Prostate gland (tissue), 2 donors: ENCODE data around the gene PAH. TPM values are rescaled to one million over a fixed set of nuclear protein-coding genes. Genes with fewer than 3 reads are reported as not detected.

ENCODE experiments used
- DNase-seq: peaks from one replicate; pipeline ENCODE4 v3.0.0-alpha.2; 2019; ENCODE audit warnings: low spot score
- H3K27ac ChIP-seq, 2 donors: fragments of 200-600 bp; sonication (generic); 2 replicates each; pipeline ENCODE4 v1.5.1; 2017 to 2019
- H3K27me3 ChIP-seq: fragments of 200-600 bp; sonication (generic); replicated peaks from 2 replicates; pipeline ENCODE4 v1.5.1; 2019; ENCODE audit not compliant: insufficient read depth
- H3K36me3 ChIP-seq, 2 donors: fragments of 200-600 bp; sonication (generic); 1 replicate in 1 of 2; 2 replicates in 1 of 2; pipeline versions ENCODE4 v1.5.1 to v1.8.1; 2017 to 2019
- H3K4me1 ChIP-seq: fragments of 200-600 bp; sonication (generic); replicated peaks from 2 replicates; pipeline ENCODE4 v1.5.1; 2019
- H3K4me3 ChIP-seq, 2 donors: fragments of 200-600 bp; sonication (generic); 2 replicates each; pipeline ENCODE4 v1.5.1; 2017 to 2019
- H3K9me3 ChIP-seq: fragments of 200-600 bp; sonication (generic); 2 replicates; pipeline ENCODE4 v1.5.1; 2017
- POLR2A ChIP-seq: fragments of 450-650 bp; IDR thresholded peaks from one replicate; pipeline ENCODE4 v1.6.1; 2016; ENCODE audit warnings: antibody characterized with exemption, mild to moderate bottlenecking
- POLR2AphosphoS5 ChIP-seq: sonication (generic); formaldehyde crosslinking; IDR thresholded peaks from one replicate; pipeline ENCODE4 v1.6.1; 2017; ENCODE audit warnings: antibody characterized with exemption
- WGBS: methylation state at CpG from one replicate; pipeline ENCODE4 v1.1.5; 2018; 5-methylcytosine and 5-hydroxymethylcytosine counted together
- intact Hi-C: fragments of 100-400 bp; cut with DNase I; formaldehyde crosslinking; loops from one replicate; pipeline ENCODE4 v1.14.2; 2022
- total RNA-seq, 2 donors: library from RNA; depleted of rRNA; stranded (reverse); fragments of >200 nt; gene quantifications; one replicate each; pipeline ENCODE4 v1.1.0, GENCODE V29; 2016
- TF ChIP-seq, protein P1 (sequence below), 4 experiments: fragments of 200-600 bp in 2 of 4; fragments of 450-650 bp in 2 of 4; sonication (generic) in 2 of 4; IDR thresholded peaks; 1 replicate in 3 of 4; 2 replicates in 1 of 4; pipeline ENCODE4 v1.5.1; 2016 to 2019; ENCODE audit warnings: antibody characterized with exemption in 4 of 4, mild to moderate bottlenecking in 2 of 4, moderate library complexity in 2 of 4

The PAH gene
- total RNA-seq, 2 donors from 2014 or later, result 0.36 to 4.1 TPM

GRCh38 chr12:102888511-102888910 is 28.5 kb downstream of the PAH start:
- 0% methylated on average over 1 of the region's 1 CpG for WGBS
- Histone ChIP-seq H3K27me3 (peaks cover 3% of the 10 kb centered on the region), H3K9me3 (no peaks in the 10 kb centered on the region), H3K4me1 (no peaks in the 10 kb centered on the region), H3K36me3 (no peaks in the 10 kb centered on the region), H3K4me3 (no peak overlapping the region), H3K27ac (no peak overlapping the region)
- no peak for DNase-seq
- intact Hi-C loops, result no loop called here
- TF ChIP-seq POLR2AphosphoS5, result no peak
- TF ChIP-seq POLR2A, result no peak

DNA sequence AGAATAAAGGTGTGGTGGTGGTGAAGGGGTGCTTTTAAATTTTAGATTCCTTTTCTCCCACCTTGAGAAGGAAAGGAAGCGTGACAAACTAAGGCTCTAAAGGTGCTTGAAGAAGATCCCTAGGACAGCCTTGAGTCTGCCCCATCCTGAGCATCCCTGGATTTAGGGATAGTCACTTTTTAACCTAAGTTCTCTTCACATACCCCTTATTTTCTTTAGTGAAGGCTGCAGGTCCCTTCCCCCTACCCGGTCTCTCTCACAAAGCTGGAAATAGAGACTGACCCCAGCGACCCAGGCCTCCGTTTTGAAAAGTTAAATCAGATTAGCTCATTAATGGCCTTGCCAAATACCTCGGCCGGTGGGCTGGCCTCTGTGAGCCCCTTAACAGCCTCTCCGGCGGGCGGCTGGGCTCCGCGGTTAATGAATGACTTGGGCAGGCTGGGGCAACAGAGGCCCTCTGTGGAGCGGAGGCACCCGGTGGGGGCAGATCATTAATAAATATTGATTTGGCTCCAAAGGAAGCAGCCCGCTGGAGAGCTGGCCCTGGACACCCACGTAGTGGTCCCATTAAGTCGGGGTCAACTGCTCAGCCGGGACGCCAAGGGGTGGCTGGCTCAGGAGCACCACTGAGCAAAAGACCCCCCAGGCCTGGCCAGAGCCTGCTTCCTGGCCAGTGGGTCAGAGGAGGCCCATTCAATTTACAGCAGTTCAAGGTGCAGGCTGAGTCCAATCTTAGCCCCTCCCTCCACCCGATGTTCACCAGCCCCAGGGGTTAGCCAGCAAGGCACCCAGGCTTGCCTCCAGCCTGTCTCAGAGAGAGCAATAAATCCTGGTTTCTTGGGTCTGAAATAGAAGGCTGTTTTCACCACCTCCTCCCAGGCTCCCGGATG is 31.8 kb downstream of the PAH start:
- H3K4me1 ChIP-seq, result no peaks in the 10 kb centered on the region
- intact Hi-C loops, result loop anchor here (2.0 kb wide), 1 partner anchor 662 kb away; no protein-coding TSS in a partner anchor
- no peak for TF ChIP-seq POLR2A
- TF ChIP-seq, protein P1, sequence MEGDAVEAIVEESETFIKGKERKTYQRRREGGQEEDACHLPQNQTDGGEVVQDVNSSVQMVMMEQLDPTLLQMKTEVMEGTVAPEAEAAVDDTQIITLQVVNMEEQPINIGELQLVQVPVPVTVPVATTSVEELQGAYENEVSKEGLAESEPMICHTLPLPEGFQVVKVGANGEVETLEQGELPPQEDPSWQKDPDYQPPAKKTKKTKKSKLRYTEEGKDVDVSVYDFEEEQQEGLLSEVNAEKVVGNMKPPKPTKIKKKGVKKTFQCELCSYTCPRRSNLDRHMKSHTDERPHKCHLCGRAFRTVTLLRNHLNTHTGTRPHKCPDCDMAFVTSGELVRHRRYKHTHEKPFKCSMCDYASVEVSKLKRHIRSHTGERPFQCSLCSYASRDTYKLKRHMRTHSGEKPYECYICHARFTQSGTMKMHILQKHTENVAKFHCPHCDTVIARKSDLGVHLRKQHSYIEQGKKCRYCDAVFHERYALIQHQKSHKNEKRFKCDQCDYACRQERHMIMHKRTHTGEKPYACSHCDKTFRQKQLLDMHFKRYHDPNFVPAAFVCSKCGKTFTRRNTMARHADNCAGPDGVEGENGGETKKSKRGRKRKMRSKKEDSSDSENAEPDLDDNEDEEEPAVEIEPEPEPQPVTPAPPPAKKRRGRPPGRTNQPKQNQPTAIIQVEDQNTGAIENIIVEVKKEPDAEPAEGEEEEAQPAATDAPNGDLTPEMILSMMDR (IDR thresholded peaks at IDR 0.05), result no peak
- TF ChIP-seq POLR2AphosphoS5, result no peak
- no peaks in the 10 kb centered on the region for H3K9me3 ChIP-seq
- 37% methylated on average over 18 of the region's 20 CpGs for WGBS
- DNase-seq, result no peak
- H3K4me3 ChIP-seq, result no peak overlapping the region
- peaks cover 3% of the 10 kb centered on the region for H3K27me3 ChIP-seq
- no peaks in the 10 kb centered on the region for H3K36me3 ChIP-seq
- H3K27ac ChIP-seq, result no peak overlapping the region

GRCh38 chr12:102883204-102883799 is 33.7 kb downstream of the PAH start:
- H3K36me3 ChIP-seq, result no peaks in the 10 kb centered on the region
- no peaks in the 10 kb centered on the region for H3K9me3 ChIP-seq
- no peaks in the 10 kb centered on the region for H3K4me1 ChIP-seq
- WGBS, result 33% methylated on average over 8 of the region's 8 CpGs
- H3K4me3 ChIP-seq, result no peak overlapping the region
- peak; percentile 14 for DNase-seq
- H3K27ac ChIP-seq, result no peak overlapping the region
- H3K27me3 ChIP-seq, result peaks cover 3% of the 10 kb centered on the region
- TF ChIP-seq, protein P1 (IDR thresholded peaks at IDR 0.05), result peak; percentile 32 to 68 (median 55)
- TF ChIP-seq POLR2A (no peak), POLR2AphosphoS5 (no peak)
- intact Hi-C loops, result no loop called here

DNA sequence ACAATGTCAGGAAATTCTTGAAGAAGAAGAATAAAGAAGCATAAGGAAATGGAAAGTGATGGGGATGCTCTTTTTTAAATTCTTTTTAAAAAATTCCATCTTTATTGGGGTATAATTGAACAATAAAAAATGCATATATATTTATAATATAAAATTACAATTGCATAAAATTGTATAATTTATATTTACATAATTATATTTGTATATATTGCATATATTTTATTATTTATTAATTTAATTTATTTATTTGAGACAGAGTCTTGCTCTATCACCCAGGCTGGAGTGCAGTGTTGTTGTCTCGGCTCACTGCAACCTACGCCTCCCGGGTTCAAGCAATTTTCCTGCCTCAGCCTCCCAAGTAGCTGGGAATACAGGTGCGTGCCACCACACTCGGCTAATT is 36.3 kb downstream of the PAH start:
- intact Hi-C loops, result no loop called here
- 94% methylated on average over 5 of the region's 5 CpGs for WGBS

GRCh38 chr12:102879144-102879763 is 37.8 kb downstream of the PAH start:
- DNase-seq, result peak; percentile 12
- Histone ChIP-seq H3K36me3 (no peaks in the 10 kb centered on the region), H3K9me3 (no peaks in the 10 kb centered on the region), H3K27ac (no peak overlapping the region), H3K4me1 (no peaks in the 10 kb centered on the region), H3K27me3 (no peaks in the 10 kb centered on the region), H3K4me3 (no peak overlapping the region)
- TF ChIP-seq POLR2A (no peak), POLR2AphosphoS5 (no peak)
- TF ChIP-seq, protein P1 (IDR thresholded peaks at IDR 0.05), result peak in 2 of 4 experiments; percentile 32 to 44
- intact Hi-C loops, result no loop called here
- 12% methylated on average over 9 of the region's 9 CpGs for WGBS

More for the DNA sequence above, 36.3 kb downstream of the PAH start:
- no peak for DNase-seq
- H3K27ac ChIP-seq, result no peak overlapping the region
- H3K4me1 ChIP-seq, result no peaks in the 10 kb centered on the region
- no peaks in the 10 kb centered on the region for H3K9me3 ChIP-seq
- no peak overlapping the region for H3K4me3 ChIP-seq
- peaks cover 3% of the 10 kb centered on the region for H3K27me3 ChIP-seq
- H3K36me3 ChIP-seq, result no peaks in the 10 kb centered on the region
- TF ChIP-seq POLR2A (no peak), POLR2AphosphoS5 (no peak)
- TF ChIP-seq, protein P1 (IDR thresholded peaks at IDR 0.05), result no peak
